GM10847 (cell line): Measurements from ENCODE around the gene GRHPR.
A peak's percentile ranks its signal among the peaks of the same experiment; 100 is the strongest.

Source experiments
- POLR2A ChIP-seq: IDR thresholded peaks from 2 replicates; pipeline ENCODE4 v1.6.1; 2011; ENCODE audit not compliant: insufficient read length; ENCODE audit errors: extremely low read depth

The GRHPR gene

GRCh38 chr9:37422289-37423104 lies at the start of gene GRHPR:
GRHPR (plus strand) TSS chr9:37422696; CDS start chr9:37422751, 55 bp downstream.
- peak; percentile 66 for TF ChIP-seq POLR2A

- TF ChIP-seq POLR2A = no peak
Measured at GRCh38 chr9:37372839-37373238, 49.7 kb upstream of the GRHPR start.

GRCh38 chr9:37373621-37374020 lies 48.9 kb upstream of the GRHPR start:
- TF ChIP-seq POLR2A = no peak

- no peak for TF ChIP-seq POLR2A
Measured at GRCh38 chr9:37374892-37375291, 47.6 kb upstream of the GRHPR start.

GRCh38 chr9:37377688-37378612 lies 44.5 kb upstream of the GRHPR start:
- TF ChIP-seq POLR2A = no peak

GRCh38 chr9:37378613-37379004 lies 43.9 kb upstream of the GRHPR start:
- no peak for TF ChIP-seq POLR2A

GRCh38 chr9:37379835-37380234 lies 42.7 kb upstream of the GRHPR start:
- TF ChIP-seq POLR2A = no peak

- no peak for TF ChIP-seq POLR2A
Measured at GRCh38 chr9:37380570-37380969, 41.9 kb upstream of the GRHPR start.

- no peak for TF ChIP-seq POLR2A
Measured at GRCh38 chr9:37381094-37381741, 41.3 kb upstream of the GRHPR start.

- no peak for TF ChIP-seq POLR2A
Measured at GRCh38 chr9:37382161-37382981, 40.1 kb upstream of the GRHPR start.

GRCh38 chr9:37382982-37383357 lies 39.5 kb upstream of the GRHPR start:
- no peak for TF ChIP-seq POLR2A

- no peak for TF ChIP-seq POLR2A
Measured at GRCh38 chr9:37383393-37383792, 39.1 kb upstream of the GRHPR start.

GRCh38 chr9:37383876-37384746 lies 38.4 kb upstream of the GRHPR start:
- no peak for TF ChIP-seq POLR2A

GRCh38 chr9:37385286-37385685 lies 37.2 kb upstream of the GRHPR start:
- TF ChIP-seq POLR2A = no peak
